IMR-90 (cell line): ENCODE results near the gene KRTAP19-3.

Experiments
- CTCF ChIP-seq: conservative IDR thresholded peaks from 2 replicates; pipeline ENCODE4 v1.5.1; 2012; ENCODE audit warnings: mild to moderate bottlenecking, low read depth, low read length, improper control_type of control experiment
- SMC3 ChIP-seq: fragments of 150-350 bp; IDR thresholded peaks from 2 replicates; pipeline ENCODE4 v1.6.1; 2016; ENCODE audit warnings: low read depth, mild to moderate bottlenecking, antibody characterized with exemption, low read length, moderate library complexity

GRCh38 chr21:30502041-30502440, 10.2 kb upstream of the KRTAP19-3 start, which contains the start of gene KRTAP19-5:
- no peak for TF ChIP-seq SMC3
- TF ChIP-seq CTCF, result no peak
